ENCODE data around the gene CST6. TPM values are rescaled to one million over a fixed set of nuclear protein-coding genes. Genes with fewer than 3 reads are reported as not detected.

Gene CST6
- polyA plus RNA-seq, 1 donor from 2014 or later: not detected

DNA sequence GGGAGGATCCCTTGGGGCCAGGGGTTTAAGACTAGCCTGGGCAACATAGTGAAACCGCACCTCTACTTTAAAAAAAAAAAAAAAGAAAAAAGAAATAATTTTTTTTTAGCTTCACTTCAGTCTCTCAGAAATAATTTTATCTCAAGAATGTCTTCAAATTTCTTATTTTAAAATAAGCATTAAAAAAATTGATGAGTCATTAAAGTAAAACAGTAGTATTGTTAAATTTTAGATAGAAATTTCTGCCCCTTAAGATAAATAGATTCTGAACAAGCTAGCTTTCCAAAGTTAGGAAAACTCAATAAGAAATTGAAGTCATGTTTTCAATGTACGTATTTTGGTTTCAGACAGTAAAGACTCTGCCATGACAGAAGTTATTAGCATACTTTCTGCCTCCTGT lies 50.6 kb downstream of the CST6 start:
- Mint-ChIP-seq H3K36me3 (peaks cover 22% of the 10 kb centered on the region), H3K4me1 (peaks cover 17 to 26% (median 20%) of the 10 kb centered on the region in 3 donors), H3K27ac (no peak overlapping the region), H3K9me3 (no peaks in the 10 kb centered on the region), H3K4me3 (no peak overlapping the region), H3K27me3 (no peaks in the 10 kb centered on the region)

Other genes with a start within 250 kb of the CST6 start
- gene AP5B1, start 231.0 kb upstream of the CST6 start, polyA plus RNA-seq: 17.2 TPM
- not detected for gene OVOL1, start 224.9 kb upstream of the CST6 start, polyA plus RNA-seq
- 0.78 TPM for gene SNX32, start 178.0 kb upstream of the CST6 start, polyA plus RNA-seq
- 2,244 TPM for gene CFL1, start 153.8 kb upstream of the CST6 start, polyA plus RNA-seq
- 38.7 TPM for gene MUS81, start 151.6 kb upstream of the CST6 start, polyA plus RNA-seq
- gene EFEMP2, start 139.2 kb upstream of the CST6 start, polyA plus RNA-seq: 0.29 TPM
- 29.2 TPM for gene CTSW, start 132.2 kb upstream of the CST6 start, polyA plus RNA-seq
- gene FIBP, start 123.5 kb upstream of the CST6 start, polyA plus RNA-seq: 97.0 TPM
- gene CCDC85B, start 121.3 kb upstream of the CST6 start, polyA plus RNA-seq: 83.9 TPM
- 0.79 TPM for gene FOSL1, start 111.6 kb upstream of the CST6 start, polyA plus RNA-seq
- gene C11orf68, start 92.9 kb upstream of the CST6 start, polyA plus RNA-seq: 61.6 TPM
- gene DRAP1, start 92.6 kb upstream of the CST6 start, polyA plus RNA-seq: 90.7 TPM
- gene TSGA10IP, start 66.5 kb upstream of the CST6 start, polyA plus RNA-seq: not detected
- gene SART1, start 50.3 kb upstream of the CST6 start, polyA plus RNA-seq: 53.1 TPM
- 35.8 TPM for gene EIF1AD, start 9.9 kb upstream of the CST6 start, polyA plus RNA-seq
- 284 TPM for gene BANF1, start 9.5 kb upstream of the CST6 start, polyA plus RNA-seq
- not detected for gene CATSPER1, start 14.5 kb downstream of the CST6 start, polyA plus RNA-seq
- gene GAL3ST3, start 37.2 kb downstream of the CST6 start, polyA plus RNA-seq: not detected
- gene SF3B2, start 40.4 kb downstream of the CST6 start, polyA plus RNA-seq: 91.8 TPM
- gene PACS1, start 58.3 kb downstream of the CST6 start, polyA plus RNA-seq: 72.9 TPM
- 13.6 TPM for gene KLC2, start 245.7 kb downstream of the CST6 start, polyA plus RNA-seq

Measured in IgD-negative memory B cell (primary cell).